ENCODE data around the gene KDELR3. TPM values are rescaled to one million over a fixed set of nuclear protein-coding genes. Genes with fewer than 3 reads are reported as not detected.

Gene KDELR3
- total and polyA plus RNA-seq, 10 of the 15 experiments (the other 5 are each of a cell fraction or from before 2014, with no cell fraction given), result 0.15 to 0.98 (median 0.25) TPM; not detected in 1

DNA sequence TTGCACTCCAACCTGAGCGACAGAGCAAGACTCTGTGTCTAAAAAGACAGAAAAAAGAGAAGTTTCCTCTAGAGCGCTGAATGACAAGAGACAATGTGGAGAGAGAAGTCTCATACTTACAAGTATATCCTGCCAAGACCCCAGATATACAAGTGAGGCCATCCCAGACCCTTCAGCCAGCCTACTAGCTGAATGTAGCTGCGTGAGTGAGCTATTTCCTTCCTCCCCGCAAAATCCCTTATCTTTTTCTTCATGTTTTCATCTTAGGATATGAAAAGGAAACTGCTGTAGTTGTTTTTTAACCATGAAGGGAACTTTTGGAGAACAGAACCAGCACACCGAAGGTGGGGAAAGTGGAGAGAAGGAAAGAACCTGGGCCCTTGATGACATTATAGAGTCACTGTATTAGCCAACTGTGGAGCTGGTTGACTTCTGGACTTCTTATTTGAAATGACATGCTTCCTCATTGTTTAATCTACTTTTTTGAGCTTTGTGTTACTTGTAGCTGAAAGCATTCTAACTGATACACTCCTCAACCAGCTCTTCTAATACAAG, 42.6 kb downstream of the KDELR3 start:
- ChIA-PET POLR2A (interaction anchor here (1.0 kb wide), 1 partner anchor 26 kb away, joined by 4 read pairs; no protein-coding TSS in a partner anchor), RAD21 (ENCODE audit: unreplicated experiment) (no interaction called here), CTCF (interaction anchor here (1.1 to 3.0 kb wide), 6 partner anchors 9 to 458 kb away, joined by 3 to 13 read pairs (median 4); no protein-coding TSS in a partner anchor), SMC1A (ENCODE audit: uncharacterized antibody, unreplicated experiment) (interaction anchor here (1.4 to 3.5 kb wide), 2 partner anchors 9 to 56 kb away, joined by 4 to 14 read pairs; no protein-coding TSS in a partner anchor)
- no peak for ATAC-seq
- Histone ChIP-seq H3K27ac (ENCODE audit: control insufficient read depth, insufficient read depth) (no peak overlapping the region), H2AFZ (ENCODE audit: control insufficient read depth, low read depth, low read length) (no peak overlapping the region), H3K36me3 (ENCODE audit: control insufficient read depth in 2 of 2, insufficient read depth in 2 of 2, low read length in 1 of 2) (no peaks in the 10 kb centered on the region), H3K4me3 (no peak overlapping the region), H3K79me2 (ENCODE audit: control insufficient read depth, insufficient read depth, low read length) (peaks cover 7% of the 10 kb centered on the region), H3K4me1 (ENCODE audit: control insufficient read depth, insufficient read depth, low read length) (no peaks in the 10 kb centered on the region; the same call in 1 of the 2 replicates), H4K20me1 (ENCODE audit: control insufficient read depth, insufficient read depth) (no peaks in the 10 kb centered on the region), H3K9me3 (replicated peaks; ENCODE audit: control insufficient read depth, insufficient read depth, low read length) (no peaks in the 10 kb centered on the region), H3K9ac (ENCODE audit: control insufficient read depth, insufficient read depth, low read length) (no peak overlapping the region), H3K27me3 (replicated peaks in 1 of 2; ENCODE audit: control insufficient read depth in 2 of 2, insufficient read depth in 2 of 2, low read length in 1 of 2) (no peaks in the 10 kb centered on the region), H3K4me2 (ENCODE audit: control insufficient read depth, insufficient read depth) (no peak overlapping the region)
- in situ Hi-C loops (cut with MboI), result no loop called here
- whole genome bisulfite sequencing (ENCODE audit: insufficient coverage, insufficient replicate concordance, low lambda C conversion rate, missing lambda C conversion rate), result 88% methylated on average over 4 of the region's 5 CpGs
- BruUV-seq (replicated peaks), result no TSS peak
- DNase-seq (ENCODE audit: low read depth, low spot score), result no peak
- intact Hi-C loops (cut with micrococcal nuclease; ENCODE audit: unreplicated experiment), result no loop called here
- no peak for FAIRE-seq
- TF ChIP-seq ATF7 (IDR thresholded peaks at IDR 0.05; ENCODE audit: low read depth), result no peak
- TF ChIP-seq SMAD1 (IDR thresholded peaks at IDR 0.05; ENCODE audit: low read depth, partially characterized antibody), result no peak
- TF ChIP-seq LARP7 (IDR thresholded peaks at IDR 0.05), result no peak
- TF ChIP-seq, protein P1, sequence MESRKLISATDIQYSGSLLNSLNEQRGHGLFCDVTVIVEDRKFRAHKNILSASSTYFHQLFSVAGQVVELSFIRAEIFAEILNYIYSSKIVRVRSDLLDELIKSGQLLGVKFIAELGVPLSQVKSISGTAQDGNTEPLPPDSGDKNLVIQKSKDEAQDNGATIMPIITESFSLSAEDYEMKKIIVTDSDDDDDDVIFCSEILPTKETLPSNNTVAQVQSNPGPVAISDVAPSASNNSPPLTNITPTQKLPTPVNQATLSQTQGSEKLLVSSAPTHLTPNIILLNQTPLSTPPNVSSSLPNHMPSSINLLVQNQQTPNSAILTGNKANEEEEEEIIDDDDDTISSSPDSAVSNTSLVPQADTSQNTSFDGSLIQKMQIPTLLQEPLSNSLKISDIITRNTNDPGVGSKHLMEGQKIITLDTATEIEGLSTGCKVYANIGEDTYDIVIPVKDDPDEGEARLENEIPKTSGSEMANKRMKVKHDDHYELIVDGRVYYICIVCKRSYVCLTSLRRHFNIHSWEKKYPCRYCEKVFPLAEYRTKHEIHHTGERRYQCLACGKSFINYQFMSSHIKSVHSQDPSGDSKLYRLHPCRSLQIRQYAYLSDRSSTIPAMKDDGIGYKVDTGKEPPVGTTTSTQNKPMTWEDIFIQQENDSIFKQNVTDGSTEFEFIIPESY (IDR thresholded peaks at IDR 0.05), result no peak
- TF ChIP-seq KLF5 (IDR thresholded peaks at IDR 0.05; ENCODE audit: partially characterized antibody), result no peak
- TF ChIP-seq RB1 (IDR thresholded peaks at IDR 0.05; ENCODE audit: borderline replicate concordance), result no peak
- TF ChIP-seq, protein P2, sequence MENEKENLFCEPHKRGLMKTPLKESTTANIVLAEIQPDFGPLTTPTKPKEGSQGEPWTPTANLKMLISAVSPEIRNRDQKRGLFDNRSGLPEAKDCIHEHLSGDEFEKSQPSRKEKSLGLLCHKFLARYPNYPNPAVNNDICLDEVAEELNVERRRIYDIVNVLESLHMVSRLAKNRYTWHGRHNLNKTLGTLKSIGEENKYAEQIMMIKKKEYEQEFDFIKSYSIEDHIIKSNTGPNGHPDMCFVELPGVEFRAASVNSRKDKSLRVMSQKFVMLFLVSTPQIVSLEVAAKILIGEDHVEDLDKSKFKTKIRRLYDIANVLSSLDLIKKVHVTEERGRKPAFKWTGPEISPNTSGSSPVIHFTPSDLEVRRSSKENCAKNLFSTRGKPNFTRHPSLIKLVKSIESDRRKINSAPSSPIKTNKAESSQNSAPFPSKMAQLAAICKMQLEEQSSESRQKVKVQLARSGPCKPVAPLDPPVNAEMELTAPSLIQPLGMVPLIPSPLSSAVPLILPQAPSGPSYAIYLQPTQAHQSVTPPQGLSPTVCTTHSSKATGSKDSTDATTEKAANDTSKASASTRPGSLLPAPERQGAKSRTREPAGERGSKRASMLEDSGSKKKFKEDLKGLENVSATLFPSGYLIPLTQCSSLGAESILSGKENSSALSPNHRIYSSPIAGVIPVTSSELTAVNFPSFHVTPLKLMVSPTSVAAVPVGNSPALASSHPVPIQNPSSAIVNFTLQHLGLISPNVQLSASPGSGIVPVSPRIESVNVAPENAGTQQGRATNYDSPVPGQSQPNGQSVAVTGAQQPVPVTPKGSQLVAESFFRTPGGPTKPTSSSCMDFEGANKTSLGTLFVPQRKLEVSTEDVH (IDR thresholded peaks at IDR 0.05; ENCODE audit: low read depth, partially characterized antibody), result no peak
- no peak for TF ChIP-seq CBX5 (IDR thresholded peaks at IDR 0.05; ENCODE audit: low read depth)
- TF ChIP-seq, protein P3, sequence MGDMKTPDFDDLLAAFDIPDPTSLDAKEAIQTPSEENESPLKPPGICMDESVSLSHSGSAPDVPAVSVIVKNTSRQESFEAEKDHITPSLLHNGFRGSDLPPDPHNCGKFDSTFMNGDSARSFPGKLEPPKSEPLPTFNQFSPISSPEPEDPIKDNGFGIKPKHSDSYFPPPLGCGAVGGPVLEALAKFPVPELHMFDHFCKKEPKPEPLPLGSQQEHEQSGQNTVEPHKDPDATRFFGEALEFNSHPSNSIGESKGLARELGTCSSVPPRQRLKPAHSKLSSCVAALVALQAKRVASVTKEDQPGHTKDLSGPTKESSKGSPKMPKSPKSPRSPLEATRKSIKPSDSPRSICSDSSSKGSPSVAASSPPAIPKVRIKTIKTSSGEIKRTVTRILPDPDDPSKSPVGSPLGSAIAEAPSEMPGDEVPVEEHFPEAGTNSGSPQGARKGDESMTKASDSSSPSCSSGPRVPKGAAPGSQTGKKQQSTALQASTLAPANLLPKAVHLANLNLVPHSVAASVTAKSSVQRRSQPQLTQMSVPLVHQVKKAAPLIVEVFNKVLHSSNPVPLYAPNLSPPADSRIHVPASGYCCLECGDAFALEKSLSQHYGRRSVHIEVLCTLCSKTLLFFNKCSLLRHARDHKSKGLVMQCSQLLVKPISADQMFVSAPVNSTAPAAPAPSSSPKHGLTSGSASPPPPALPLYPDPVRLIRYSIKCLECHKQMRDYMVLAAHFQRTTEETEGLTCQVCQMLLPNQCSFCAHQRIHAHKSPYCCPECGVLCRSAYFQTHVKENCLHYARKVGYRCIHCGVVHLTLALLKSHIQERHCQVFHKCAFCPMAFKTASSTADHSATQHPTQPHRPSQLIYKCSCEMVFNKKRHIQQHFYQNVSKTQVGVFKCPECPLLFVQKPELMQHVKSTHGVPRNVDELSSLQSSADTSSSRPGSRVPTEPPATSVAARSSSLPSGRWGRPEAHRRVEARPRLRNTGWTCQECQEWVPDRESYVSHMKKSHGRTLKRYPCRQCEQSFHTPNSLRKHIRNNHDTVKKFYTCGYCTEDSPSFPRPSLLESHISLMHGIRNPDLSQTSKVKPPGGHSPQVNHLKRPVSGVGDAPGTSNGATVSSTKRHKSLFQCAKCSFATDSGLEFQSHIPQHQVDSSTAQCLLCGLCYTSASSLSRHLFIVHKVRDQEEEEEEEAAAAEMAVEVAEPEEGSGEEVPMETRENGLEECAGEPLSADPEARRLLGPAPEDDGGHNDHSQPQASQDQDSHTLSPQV (IDR thresholded peaks at IDR 0.05), result no peak
- TF ChIP-seq, protein P4, sequence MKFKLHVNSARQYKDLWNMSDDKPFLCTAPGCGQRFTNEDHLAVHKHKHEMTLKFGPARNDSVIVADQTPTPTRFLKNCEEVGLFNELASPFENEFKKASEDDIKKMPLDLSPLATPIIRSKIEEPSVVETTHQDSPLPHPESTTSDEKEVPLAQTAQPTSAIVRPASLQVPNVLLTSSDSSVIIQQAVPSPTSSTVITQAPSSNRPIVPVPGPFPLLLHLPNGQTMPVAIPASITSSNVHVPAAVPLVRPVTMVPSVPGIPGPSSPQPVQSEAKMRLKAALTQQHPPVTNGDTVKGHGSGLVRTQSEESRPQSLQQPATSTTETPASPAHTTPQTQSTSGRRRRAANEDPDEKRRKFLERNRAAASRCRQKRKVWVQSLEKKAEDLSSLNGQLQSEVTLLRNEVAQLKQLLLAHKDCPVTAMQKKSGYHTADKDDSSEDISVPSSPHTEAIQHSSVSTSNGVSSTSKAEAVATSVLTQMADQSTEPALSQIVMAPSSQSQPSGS (IDR thresholded peaks at IDR 0.05; ENCODE audit: low read length), result no peak
- TF ChIP-seq SUPT20H (IDR thresholded peaks at IDR 0.05; ENCODE audit: borderline replicate concordance, control insufficient read depth, low read depth, low read length), result no peak
